ENCODE measurements around the gene ADAD2.
A peak's percentile ranks its signal among the peaks of the same experiment; 100 is the strongest.
"Not testable (repeated sequence)": the region's sequence is repeated elsewhere in the genome, so short reads cannot be mapped to it uniquely, and the experiment has no call there.

The ADAD2 gene

DNA sequence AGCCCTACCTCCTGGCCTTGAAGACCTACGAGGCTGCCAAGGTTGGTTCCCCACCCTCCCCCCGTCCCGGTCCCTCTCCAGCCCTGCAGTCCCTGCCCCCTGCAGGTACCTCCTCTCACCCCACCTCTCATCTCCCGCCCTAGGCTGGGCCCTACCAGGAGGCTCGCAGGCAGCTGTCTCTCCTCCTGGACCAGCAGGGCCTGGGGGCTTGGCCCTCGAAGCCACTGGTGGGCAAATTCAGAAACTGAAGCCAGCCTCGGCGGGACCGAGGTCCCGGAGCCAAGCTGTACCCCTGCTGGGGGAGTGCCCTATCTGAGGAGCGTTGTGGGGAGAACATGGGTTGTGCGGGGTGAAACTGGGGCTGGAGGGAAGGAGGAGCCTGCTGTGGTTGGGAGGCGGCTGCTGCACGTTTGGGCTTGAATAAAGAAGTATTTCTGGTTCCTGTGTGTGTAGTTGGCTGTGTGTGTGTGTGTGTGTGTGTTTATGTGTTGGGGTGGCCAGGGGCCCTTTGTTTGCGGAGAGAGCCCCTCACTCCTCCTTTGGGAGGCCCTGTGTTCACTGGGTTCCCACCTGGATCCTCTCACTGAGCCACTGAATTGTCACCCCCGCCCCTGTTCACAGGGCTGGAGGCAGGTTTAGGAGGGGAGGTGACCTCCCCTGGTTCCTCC, 5.9 kb downstream of the ADAD2 start:
- no peak overlapping the region for H3K27ac ChIP-seq
- no peak for TF ChIP-seq ZFX (IDR thresholded peaks at IDR 0.05)
- no peak for TF ChIP-seq CTCF (conservative IDR thresholded peaks at IDR 0.05)

DNA sequence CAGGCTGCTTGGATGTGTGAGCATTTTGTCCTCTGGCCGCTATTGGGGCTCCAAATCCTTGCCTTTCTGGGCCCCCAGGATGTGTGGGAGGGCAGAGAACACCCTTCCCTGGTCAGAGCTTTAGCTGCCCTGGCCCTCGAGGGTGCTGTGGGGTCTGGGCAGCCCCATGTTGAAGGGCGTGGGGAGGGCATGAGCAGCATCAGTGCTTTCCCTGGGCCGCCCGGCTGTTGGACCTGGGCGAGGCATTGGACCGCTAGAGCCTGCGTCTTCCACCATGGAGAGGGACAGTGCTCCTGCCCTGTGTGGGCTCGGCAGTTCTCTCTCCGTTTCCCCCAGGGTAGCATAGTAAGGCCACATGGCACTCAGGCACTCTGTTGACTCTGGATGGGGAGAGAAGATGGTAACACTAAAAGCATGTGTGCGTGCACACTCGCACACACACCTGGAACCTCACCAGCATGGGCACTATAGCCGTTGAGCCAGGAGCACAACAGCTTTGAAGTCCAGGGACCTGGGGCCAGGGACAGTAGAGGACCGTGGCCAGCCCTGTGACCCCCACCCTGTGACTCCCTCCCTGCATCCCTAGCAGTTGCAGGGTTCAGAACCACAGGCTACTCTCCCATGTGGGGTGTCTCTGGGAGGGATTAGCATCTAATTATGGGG, 6.6 kb downstream of the ADAD2 start:
- H3K27ac ChIP-seq, result no peak overlapping the region
- TF ChIP-seq CTCF (conservative IDR thresholded peaks at IDR 0.05), result no peak
- no peak for TF ChIP-seq ZFX (IDR thresholded peaks at IDR 0.05)

DNA sequence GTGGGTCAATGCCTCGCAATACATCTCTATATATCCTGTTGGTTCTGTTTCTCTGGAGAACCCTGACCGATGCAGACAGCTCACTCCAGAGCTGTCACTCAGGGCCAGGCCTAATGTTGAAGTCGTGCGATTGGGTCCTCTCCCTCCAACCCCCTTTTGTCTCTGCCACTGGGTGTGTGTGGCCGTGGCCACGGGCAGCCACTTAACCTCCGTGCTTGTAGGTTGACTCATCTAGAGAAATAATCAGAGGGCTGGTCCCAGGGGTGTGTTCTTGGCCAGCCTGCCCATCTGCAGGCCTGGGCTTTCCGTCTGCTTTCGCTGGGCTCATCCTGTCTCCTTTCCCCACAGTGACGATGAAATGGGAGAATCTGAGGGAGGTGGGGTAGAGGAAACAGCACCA, 7.4 kb downstream of the ADAD2 start:
- no peak overlapping the region for H3K27ac ChIP-seq
- TF ChIP-seq CTCF (conservative IDR thresholded peaks at IDR 0.05) (no peak), ZFX (IDR thresholded peaks at IDR 0.05) (no peak)

- TF ChIP-seq ZFX (IDR thresholded peaks at IDR 0.05) (no peak), CTCF (conservative IDR thresholded peaks at IDR 0.05) (no peak)
- H3K27ac ChIP-seq, result peak overlapping the region; percentile 11; the same call in 1 of the 2 replicates
Measured at GRCh38 chr16:84199097-84199496, 8.1 kb downstream of the ADAD2 start.

GRCh38 chr16:84199861-84200260, 8.9 kb downstream of the ADAD2 start:
- H3K27ac ChIP-seq, result peak overlapping the region; percentile 33
- TF ChIP-seq ZFX (IDR thresholded peaks at IDR 0.05) (no peak), CTCF (conservative IDR thresholded peaks at IDR 0.05) (no peak)

DNA sequence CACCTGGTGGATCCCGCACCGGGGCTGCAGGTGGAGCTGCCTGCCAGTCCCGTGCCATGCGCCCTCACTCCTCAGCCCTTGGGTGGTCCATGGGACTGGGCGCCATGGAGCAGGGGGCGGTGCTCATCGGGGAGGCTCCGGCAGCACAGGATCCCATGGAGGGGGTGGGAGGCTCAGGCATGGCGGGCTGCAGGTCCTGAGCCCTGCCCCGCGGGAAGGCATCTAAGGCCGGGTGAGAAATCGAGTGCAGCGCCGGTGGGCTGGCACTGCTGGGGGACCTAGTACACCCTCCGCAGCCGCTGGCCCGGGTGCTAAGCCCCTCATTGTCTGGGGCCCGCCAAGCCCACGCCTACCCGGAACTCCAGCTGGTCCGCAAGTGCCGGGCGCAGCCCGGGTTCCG, 13.6 kb downstream of the ADAD2 start:
- H3K27ac ChIP-seq, result not testable (repeated sequence)

DNA sequence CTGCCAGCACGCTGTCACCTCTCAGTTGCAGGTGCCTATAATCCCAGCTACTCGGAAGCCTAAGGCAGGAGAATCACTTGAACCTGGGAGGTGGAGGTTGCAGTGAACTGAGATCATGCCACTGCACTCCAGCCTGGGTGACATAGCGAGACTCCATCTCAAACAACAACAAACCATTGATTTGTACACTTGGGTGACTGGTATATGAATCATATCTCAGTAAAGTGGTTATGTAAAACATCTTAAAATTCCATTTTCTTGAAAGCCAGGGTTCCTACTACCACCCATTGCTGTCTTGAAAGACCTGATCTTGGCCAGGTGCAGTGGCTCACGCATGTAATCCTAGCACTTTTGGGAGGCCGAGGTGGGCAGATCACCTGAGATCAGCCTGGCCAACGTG, 14.2 kb downstream of the ADAD2 start:
- H3K27ac ChIP-seq, result not testable (repeated sequence)

- no peak overlapping the region for H3K27ac ChIP-seq
- TF ChIP-seq CTCF (conservative IDR thresholded peaks at IDR 0.05), result no peak
- no peak for TF ChIP-seq ZFX (IDR thresholded peaks at IDR 0.05)
Measured at GRCh38 chr16:84205976-84206691, 15.2 kb downstream of the ADAD2 start.

Data from C4-2B (cell line).